ENCODE measurements around the gene SLC41A2. TPM values are rescaled to one million over a fixed set of nuclear protein-coding genes. Genes with fewer than 3 reads are reported as not detected.

SLC41A2 gene
- total RNA-seq, 2 donors from 2014 or later = 29.0 to 58.6 TPM

- WGBS, 2 donors = 12 to 17% methylated on average over 12 to 14 of the region's 14 CpGs
Observed at GRCh38 chr12:104958805-104959334, 780 bp upstream of the SLC41A2 start.

GRCh38 chr12:104957719-104958000, 430 bp downstream of the SLC41A2 start:
- DNase-seq (no peak), ATAC-seq (peak; percentile 22)
- H3K4me1 ChIP-seq = peaks cover 45% of the 10 kb centered on the region
- peak overlapping the region; percentile 33 to 82 for H3K4me3 ChIP-seq
- intact Hi-C loops (cut with DNase I) = no loop called here
- no peaks in the 10 kb centered on the region for H3K9me3 ChIP-seq
- no peaks in the 10 kb centered on the region for H3K27me3 ChIP-seq
- 1% methylated on average over 23 to 27 of the region's 31 CpGs for WGBS, 2 donors
- TF ChIP-seq CTCF (IDR thresholded peaks at IDR 0.05) (no peak), POLR2A (IDR thresholded peaks at IDR 0.05) (no peak)
- H3K36me3 ChIP-seq (replicated peaks in 1 of 2; ENCODE audit: insufficient read depth in 1 of 2, low read depth in 2 of 2) = no peaks in the 10 kb centered on the region
- peak overlapping the region; percentile 84 to 98 (median 95) for H3K27ac ChIP-seq

More at GRCh38 chr12:104958805-104959334, 780 bp upstream of the SLC41A2 start:
- Histone ChIP-seq H3K4me3 (peak overlapping the region in 1 of 2 donors; percentile 53), H3K36me3 (replicated peaks in 1 of 2; ENCODE audit: insufficient read depth in 1 of 2, low read depth in 2 of 2) (no peaks in the 10 kb centered on the region), H3K27ac (peak overlapping the region; percentile 84 to 98 (median 95)), H3K9me3 (no peaks in the 10 kb centered on the region), H3K27me3 (no peaks in the 10 kb centered on the region), H3K4me1 (peaks cover 34% of the 10 kb centered on the region)
- DNase-seq = peak; percentile 26 to 40 (median 32)
- TF ChIP-seq CTCF (IDR thresholded peaks at IDR 0.05) (peak in 3 of 7 experiments; percentile 25 to 48 (median 41)), POLR2A (IDR thresholded peaks at IDR 0.05) (no peak)
- ATAC-seq = no peak
- intact Hi-C loops (cut with DNase I) = no loop called here

GRCh38 chr12:104956870-104957718, 996 bp downstream of the SLC41A2 start:
- Histone ChIP-seq H3K4me3 (peak overlapping the region; percentile 33 to 82), H3K36me3 (replicated peaks in 1 of 2; ENCODE audit: insufficient read depth in 1 of 2, low read depth in 2 of 2) (no peaks in the 10 kb centered on the region), H3K27ac (peak overlapping the region; percentile 84 to 98 (median 95)), H3K4me1 (peaks cover 51% of the 10 kb centered on the region), H3K27me3 (no peaks in the 10 kb centered on the region), H3K9me3 (no peaks in the 10 kb centered on the region)
- TF ChIP-seq POLR2A (IDR thresholded peaks at IDR 0.05) (no peak), CTCF (IDR thresholded peaks at IDR 0.05) (no peak)
- ATAC-seq (no peak), DNase-seq (no peak)
- intact Hi-C loops (cut with DNase I) = no loop called here
- 16 to 17% methylated on average over 13 of the region's 13 CpGs for WGBS, 2 donors

- Histone ChIP-seq H3K9me3 (no peaks in the 10 kb centered on the region), H3K36me3 (replicated peaks in 1 of 2; ENCODE audit: insufficient read depth in 1 of 2, low read depth in 2 of 2) (no peaks in the 10 kb centered on the region), H3K27ac (peak overlapping the region in 1 of 4 donors; percentile 14), H3K4me3 (no peak overlapping the region), H3K27me3 (no peaks in the 10 kb centered on the region), H3K4me1 (peaks cover 58% of the 10 kb centered on the region)
- intact Hi-C loops (cut with DNase I) = no loop called here
- DNase-seq (no peak), ATAC-seq (no peak)
- TF ChIP-seq POLR2A (IDR thresholded peaks at IDR 0.05) (no peak), CTCF (IDR thresholded peaks at IDR 0.05) (no peak)
- 91 to 94% methylated on average over 2 of the region's 2 CpGs for WGBS, 2 donors
Observed at GRCh38 chr12:104955703-104956102, 2.4 kb downstream of the SLC41A2 start.

Data from body of pancreas (tissue), 4 donors.